Gastroesophageal sphincter (tissue), 4 donors: ENCODE results near the gene C10orf120. TPM values are rescaled to one million over a fixed set of nuclear protein-coding genes. Genes with fewer than 3 reads are reported as not detected.

ENCODE experiments used
- ATAC-seq: fragments of 150-250 bp; one replicate; pipeline ENCODE4 v1.9.1; 2016; ENCODE audit warnings: mild to moderate bottlenecking, moderate library complexity
- H3K27ac ChIP-seq, 4 donors: fragments of 200-600 bp; sonication (generic) in 3 of 4; 1 replicate in 3 of 4; 2 replicates in 1 of 4; pipeline ENCODE4 v1.5.1; 2016 to 2019
- H3K27me3 ChIP-seq: fragments of 200-600 bp; sonication (generic); one replicate; pipeline ENCODE4 v1.5.1; 2019
- H3K36me3 ChIP-seq, 2 donors: fragments of 200-600 bp; sonication (generic); one replicate each; pipeline ENCODE4 v1.5.1; 2019; ENCODE audit warnings: control low read depth in 1 of 2
- H3K4me1 ChIP-seq, 3 donors: fragments of 200-600 bp; sonication (generic); 1 replicate in 2 of 3; 2 replicates in 1 of 3; pipeline ENCODE4 v1.5.1; 2016 to 2019; ENCODE audit warnings: control low read depth in 2 of 3
- H3K4me3 ChIP-seq, 2 donors: fragments of 200-600 bp; sonication (generic); one replicate each; pipeline ENCODE4 v1.5.1; 2019; ENCODE audit warnings: mild to moderate bottlenecking in 1 of 2, moderate library complexity in 1 of 2
- H3K9me3 ChIP-seq, 3 donors: fragments of 200-600 bp; sonication (generic); one replicate each; pipeline ENCODE4 v1.5.1; 2017 to 2019; ENCODE audit warnings: control low read depth in 2 of 3
- CTCF ChIP-seq, 4 experiments: fragments of 200-600 bp in 2 of 4; fragments of 450-650 bp in 2 of 4; sonication (generic) in 1 of 4; IDR thresholded peaks; one replicate each; pipeline ENCODE4 v1.5.1; 2017 to 2019; ENCODE audit warnings: antibody characterized with exemption in 4 of 4, mild to moderate bottlenecking in 2 of 4, moderate library complexity in 2 of 4
- EP300 ChIP-seq: sonication (generic); formaldehyde crosslinking; IDR thresholded peaks from one replicate; pipeline ENCODE4 v1.6.1; 2017; ENCODE audit warnings: antibody characterized with exemption, mild to moderate bottlenecking
- POLR2A ChIP-seq, 2 donors: fragments of 450-650 bp; IDR thresholded peaks; one replicate each; pipeline ENCODE4 v1.6.1; 2017; ENCODE audit warnings: antibody characterized with exemption in 2 of 2, mild to moderate bottlenecking in 2 of 2, moderate library complexity in 1 of 2
- POLR2AphosphoS5 ChIP-seq: sonication (generic); formaldehyde crosslinking; IDR thresholded peaks from one replicate; pipeline ENCODE4 v1.6.1; 2017; ENCODE audit warnings: antibody characterized with exemption
- whole genome bisulfite sequencing, 2 donors: methylation state at CpG; one replicate each; pipeline ENCODE4 v1.1.5; 2018; ENCODE audit warnings: low coverage in 1 of 2; 5-methylcytosine and 5-hydroxymethylcytosine counted together
- total RNA-seq, 4 donors: library from RNA; depleted of rRNA; stranded (reverse); fragments of >200 nt; gene quantifications; one replicate each; pipeline ENCODE4 v1.1.0, GENCODE V29; 2016

C10orf120 gene
- not detected for total RNA-seq

- H3K4me3 ChIP-seq, result no peak within 1 kb of the TSS
- no peaks in the 10 kb centered on the region for H3K36me3 ChIP-seq
- TF ChIP-seq POLR2A (IDR thresholded peaks at IDR 0.05), result no peak
- TF ChIP-seq EP300, result no peak
- no peak for TF ChIP-seq POLR2AphosphoS5
- TF ChIP-seq CTCF (IDR thresholded peaks at IDR 0.05), result no peak
- H3K27me3 ChIP-seq, result no peaks in the 10 kb centered on the region
- H3K4me1 ChIP-seq, result no peaks in the 10 kb centered on the region
- no peaks in the 10 kb centered on the region for H3K9me3 ChIP-seq
- no peak for ATAC-seq
- H3K27ac ChIP-seq, result no peak within 1 kb of the TSS
- WGBS, 2 donors, result 63 to 80% methylated on average over 2 to 5 of the region's 5 CpGs
Measured at GRCh38 chr10:122699796-122700455, at the start of gene C10orf120. Gene C10orf120, minus strand, starts transcription at chr10:122699846. Its CDS starts 56 bp downstream, at chr10:122699790.

- Histone ChIP-seq H3K36me3 (no peaks in the 10 kb centered on the region), H3K4me3 (no peak overlapping the region), H3K27me3 (peaks cover 41% of the 10 kb centered on the region), H3K9me3 (no peaks in the 10 kb centered on the region), H3K27ac (no peak overlapping the region), H3K4me1 (no peaks in the 10 kb centered on the region)
- TF ChIP-seq CTCF (IDR thresholded peaks at IDR 0.05) (no peak), POLR2AphosphoS5 (no peak), EP300 (no peak), POLR2A (IDR thresholded peaks at IDR 0.05) (no peak)
- no CpG with 5 or more reads among the region's 2 CpGs for WGBS, 2 donors
- ATAC-seq, result no peak
Measured at GRCh38 chr10:122748496-122748895, 48.9 kb upstream of the C10orf120 start.

GRCh38 chr10:122746408-122746807 is 46.8 kb upstream of the C10orf120 start:
- Histone ChIP-seq H3K36me3 (no peaks in the 10 kb centered on the region), H3K27ac (no peak overlapping the region), H3K4me1 (no peaks in the 10 kb centered on the region), H3K4me3 (no peak overlapping the region), H3K27me3 (peaks cover 41% of the 10 kb centered on the region), H3K9me3 (no peaks in the 10 kb centered on the region)
- ATAC-seq, result no peak
- 75% methylated on average over 2 of the region's 6 CpGs; no CpG with 5 or more reads in 1 of the 2 donors for WGBS, 2 donors
- TF ChIP-seq POLR2A (IDR thresholded peaks at IDR 0.05) (no peak), EP300 (no peak), CTCF (IDR thresholded peaks at IDR 0.05) (no peak), POLR2AphosphoS5 (no peak)

GRCh38 chr10:122744257-122744656 is 44.6 kb upstream of the C10orf120 start:
- Histone ChIP-seq H3K36me3 (no peaks in the 10 kb centered on the region), H3K4me1 (no peaks in the 10 kb centered on the region), H3K27me3 (peaks cover 28% of the 10 kb centered on the region), H3K9me3 (no peaks in the 10 kb centered on the region), H3K4me3 (no peak overlapping the region), H3K27ac (no peak overlapping the region)
- 0 to 47% methylated on average over 1 to 2 of the region's 2 CpGs for whole genome bisulfite sequencing, 2 donors
- no peak for TF ChIP-seq CTCF (IDR thresholded peaks at IDR 0.05)
- no peak for TF ChIP-seq EP300
- no peak for TF ChIP-seq POLR2A (IDR thresholded peaks at IDR 0.05)
- no peak for TF ChIP-seq POLR2AphosphoS5
- ATAC-seq, result no peak

- TF ChIP-seq EP300 (no peak), POLR2A (IDR thresholded peaks at IDR 0.05) (no peak), CTCF (IDR thresholded peaks at IDR 0.05) (no peak)
- Histone ChIP-seq H3K4me3 (no peak overlapping the region), H3K27ac (no peak overlapping the region), H3K36me3 (no peaks in the 10 kb centered on the region), H3K27me3 (peaks cover 16% of the 10 kb centered on the region), H3K9me3 (no peaks in the 10 kb centered on the region), H3K4me1 (no peaks in the 10 kb centered on the region)
- ATAC-seq, result no peak
- WGBS, 2 donors, result 73 to 95% methylated on average over 2 of the region's 2 CpGs
Measured at GRCh38 chr10:122740640-122741039, 41.0 kb upstream of the C10orf120 start.
